Right atrium auricular region (tissue), 2 donors: ENCODE measurements around the gene KIF11. TPM values are rescaled to one million over a fixed set of nuclear protein-coding genes. Genes with fewer than 3 reads are reported as not detected.
"Not testable (repeated sequence)": the region's sequence is repeated elsewhere in the genome, so short reads cannot be mapped to it uniquely, and the experiment has no call there.

Experiments
- DNase-seq: peaks from one replicate; pipeline ENCODE4 v3.0.0-alpha.2; 2019; ENCODE audit warnings: low spot score
- H3K27ac ChIP-seq, 2 donors: fragments of 200-600 bp; sonication (generic); 1 replicate in 1 of 2; 2 replicates in 1 of 2; pipeline ENCODE4 v1.5.1; 2016 to 2019
- H3K27me3 ChIP-seq, 2 donors: fragments of 200-600 bp; sonication (generic); one replicate each; pipeline versions ENCODE4 v1.5.1 to v1.6.0; 2017 to 2019
- H3K36me3 ChIP-seq: fragments of 200-600 bp; sonication (generic); one replicate; pipeline ENCODE4 v1.5.1; 2016
- H3K4me1 ChIP-seq, 2 donors: fragments of 200-600 bp; sonication (generic); one replicate each; pipeline versions ENCODE4 v1.5.1 to v1.6.0; 2017 to 2019
- H3K4me3 ChIP-seq, 2 donors: fragments of 200-600 bp; sonication (generic); 1 replicate in 1 of 2; 2 replicates in 1 of 2; pipeline ENCODE4 v1.5.1; 2017 to 2019; ENCODE audit warnings: mild to moderate bottlenecking in 1 of 2, moderate library complexity in 1 of 2
- H3K9me3 ChIP-seq, 2 donors: fragments of 200-600 bp; sonication (generic); one replicate each; pipeline ENCODE4 v1.5.1; 2019
- CTCF ChIP-seq, 2 donors: fragments of 200-600 bp; sonication (generic); IDR thresholded peaks; one replicate each; pipeline ENCODE4 v1.5.1; 2019; ENCODE audit warnings: antibody characterized with exemption in 2 of 2
- total RNA-seq, 2 donors: library from RNA; depleted of rRNA; stranded (reverse); fragments of >200 nt; gene quantifications; one replicate each; pipeline ENCODE4 v1.1.0, GENCODE V29; 2016

KIF11 gene
- total RNA-seq, 2 donors from 2014 or later = 0.24 to 1.4 TPM

- Histone ChIP-seq H3K4me3 (no peak overlapping the region), H3K27me3 (no peaks in the 10 kb centered on the region), H3K27ac (no peak overlapping the region), H3K4me1 (peaks cover 0 to 27% of the 10 kb centered on the region in 2 donors), H3K36me3 (no peaks in the 10 kb centered on the region), H3K9me3 (no peaks in the 10 kb centered on the region)
- no peak for TF ChIP-seq CTCF (IDR thresholded peaks at IDR 0.05)
- no peak for DNase-seq
Measured at GRCh38 chr10:92575961-92576360, 17.0 kb upstream of the KIF11 start.

- not testable (repeated sequence) for H3K9me3 ChIP-seq, H3K27me3 ChIP-seq, H3K27ac ChIP-seq, DNase-seq, H3K4me3 ChIP-seq, H3K36me3 ChIP-seq, H3K4me1 ChIP-seq
Measured at GRCh38 chr10:92582347-92582746, 10.6 kb upstream of the KIF11 start.

GRCh38 chr10:92590623-92591549 is 2.0 kb upstream of the KIF11 start:
- peak; percentile 70 for DNase-seq
- H3K4me3 ChIP-seq = peak overlapping the region; percentile 55 to 80
- no peaks in the 10 kb centered on the region for H3K27me3 ChIP-seq
- TF ChIP-seq CTCF (IDR thresholded peaks at IDR 0.05) = peak in 1 of 2 donors; percentile 47
- peaks cover 0 to 27% of the 10 kb centered on the region in 2 donors for H3K4me1 ChIP-seq
- H3K36me3 ChIP-seq = no peaks in the 10 kb centered on the region
- peak overlapping the region; percentile 87 to 89 for H3K27ac ChIP-seq
- H3K9me3 ChIP-seq = no peaks in the 10 kb centered on the region

- Histone ChIP-seq H3K36me3 (no peaks in the 10 kb centered on the region), H3K4me3 (peak overlapping the region; percentile 55 to 80), H3K9me3 (no peaks in the 10 kb centered on the region), H3K4me1 (peaks cover 0 to 27% of the 10 kb centered on the region in 2 donors), H3K27ac (peak overlapping the region; percentile 87 to 89), H3K27me3 (no peaks in the 10 kb centered on the region)
- TF ChIP-seq CTCF (IDR thresholded peaks at IDR 0.05) = no peak
- DNase-seq = peak; percentile 94
Measured at GRCh38 chr10:92591550-92592022, 1.3 kb upstream of the KIF11 start.

- no peak for DNase-seq
- H3K4me1 ChIP-seq = peaks cover 0 to 27% of the 10 kb centered on the region in 2 donors
- peak overlapping the region in 1 of 2 donors; percentile 80 for H3K4me3 ChIP-seq
- no peaks in the 10 kb centered on the region for H3K36me3 ChIP-seq
- no peaks in the 10 kb centered on the region for H3K27me3 ChIP-seq
- TF ChIP-seq CTCF (IDR thresholded peaks at IDR 0.05) = no peak
- no peaks in the 10 kb centered on the region for H3K9me3 ChIP-seq
- no peak overlapping the region for H3K27ac ChIP-seq
Measured at GRCh38 chr10:92593619-92594588, 974 bp downstream of the KIF11 start.
